ENCODE results near the gene SLC44A3.
"Not testable (repeated sequence)": the region's sequence is repeated elsewhere in the genome, so short reads cannot be mapped to it uniquely, and the experiment has no call there.

Gene SLC44A3

GRCh38 chr1:94937820-94938219, 117.7 kb downstream of the SLC44A3 start:
- no peak overlapping the region for H3K27ac ChIP-seq
- CTCF ChIA-PET: no interaction called here
- POLR2A ChIA-PET (ENCODE audit: low non-redundant PET): no interaction called here
- DNase-seq (ENCODE audit: low spot score): no peak
- TF ChIP-seq CTCF (conservative IDR thresholded peaks at IDR 0.05; ENCODE audit: low read depth): no peak

- no peak for DNase-seq (ENCODE audit: low spot score)
These were observed 120.6 kb downstream of the SLC44A3 start for GRCh38 chr1:94940738-94941137.

GRCh38 chr1:94941480-94941879, 121.3 kb downstream of the SLC44A3 start:
- POLR2A ChIA-PET (ENCODE audit: low non-redundant PET); DNase-seq (ENCODE audit: low spot score): not testable (repeated sequence)
- CTCF ChIA-PET: interaction anchor here (0.7 kb wide), 1 partner anchor 30 kb away, joined by 3 read pairs; no protein-coding TSS in a partner anchor

More at GRCh38 chr1:94940738-94941137, 120.6 kb downstream of the SLC44A3 start:
- H3K27ac ChIP-seq: no peak overlapping the region
- CTCF ChIA-PET: interaction anchor here (0.7 kb wide), 1 partner anchor 11 kb away, joined by 3 read pairs; no protein-coding TSS in a partner anchor
- TF ChIP-seq CTCF (conservative IDR thresholded peaks at IDR 0.05; ENCODE audit: low read depth): no peak
- POLR2A ChIA-PET (ENCODE audit: low non-redundant PET): no interaction called here

GRCh38 chr1:94942171-94943128, 122.3 kb downstream of the SLC44A3 start:
- no peak overlapping the region for H3K27ac ChIP-seq
- CTCF ChIA-PET: interaction anchor here (0.6 to 0.7 kb wide), 2 partner anchors 31 to 516 kb away, joined by 3 read pairs; no protein-coding TSS in a partner anchor
- POLR2A ChIA-PET (ENCODE audit: low non-redundant PET): no interaction called here
- TF ChIP-seq CTCF (conservative IDR thresholded peaks at IDR 0.05; ENCODE audit: low read depth): no peak
- no peak for DNase-seq (ENCODE audit: low spot score)

More at GRCh38 chr1:94941480-94941879, 121.3 kb downstream of the SLC44A3 start:
- not testable (repeated sequence) for H3K27ac ChIP-seq
